CD4-positive, alpha-beta memory T cell (primary cell): Measurements from ENCODE around the gene HSPA4L. TPM values are rescaled to one million over a fixed set of nuclear protein-coding genes. Genes with fewer than 3 reads are reported as not detected.

Experiments used
- polyA plus RNA-seq, 2 donors: library from polyadenylated mRNA; unstranded; fragments of 300-500 nt; fragmentation: Illumina TruSeq; gene quantifications; one replicate each; pipeline ENCODE4 v1.2.3, GENCODE V29; 2021
- total RNA-seq, 2 experiments: library from RNA; stranded (reverse); gene quantifications; one replicate each; pipeline ENCODE4 v1.2.3, GENCODE V29; 2021

The HSPA4L gene
- total and polyA plus RNA-seq, 4 experiments from 2014 or later, result not detected

Other genes with a start within 250 kb of the HSPA4L start
- not detected for gene INTU, start 149.4 kb upstream of the HSPA4L start, total RNA-seq
- under 1 TPM in 1 of 2 donors, not detected in 1; 0.37 TPM for gene INTU, start 149.4 kb upstream of the HSPA4L start, polyA plus RNA-seq
- gene SLC25A31, start 51.9 kb upstream of the HSPA4L start, total RNA-seq, result not detected
- gene SLC25A31, start 51.9 kb upstream of the HSPA4L start, polyA plus RNA-seq, result not detected
- gene PLK4, start 98.6 kb downstream of the HSPA4L start, total RNA-seq, result 1 to 10 TPM; 1.1 to 2.6 TPM
- 1 to 10 TPM in 1 of 2 donors, under 1 TPM in 1; 0.65 to 1.5 TPM for gene PLK4, start 98.6 kb downstream of the HSPA4L start, polyA plus RNA-seq
- 10 to 100 TPM; 43.3 to 49.2 TPM for gene MFSD8, start 182.9 kb downstream of the HSPA4L start, total RNA-seq
- 1 to 10 TPM; 5.9 to 7.6 TPM for gene MFSD8, start 182.9 kb downstream of the HSPA4L start, polyA plus RNA-seq
- 10 to 100 TPM; 23.5 to 24.6 TPM for gene ABHD18, start 183.1 kb downstream of the HSPA4L start, total RNA-seq
- gene ABHD18, start 183.1 kb downstream of the HSPA4L start, polyA plus RNA-seq, result 10 to 100 TPM; 10.2 to 10.6 TPM